Mesenchymal stem cell (in vitro differentiated cells and primary cell): Measurements from ENCODE around the gene DHPS.
A peak's percentile ranks its signal among the peaks of the same experiment; 100 is the strongest.

ENCODE experiments used
- DNase-seq: peaks from one replicate; pipeline ENCODE4 v3.0.0-alpha.2; 2013
- H2AFZ ChIP-seq: one replicate; pipeline ENCODE4 v1.6.1; 2013; ENCODE audit warnings: low read depth, mild to moderate bottlenecking, control low read depth, inconsistent platforms, low read length, moderate library complexity
- H2AK5ac ChIP-seq: 2 replicates; pipeline ENCODE4 v1.6.1; 2013; ENCODE audit warnings: low read length, moderate library complexity, mild to moderate bottlenecking, inconsistent platforms; ENCODE audit not compliant: severe bottlenecking
- H2BK120ac ChIP-seq: one replicate; pipeline ENCODE4 v1.6.1; 2013; ENCODE audit warnings: low read depth, mild to moderate bottlenecking, inconsistent platforms, low read length, moderate library complexity
- H2BK12ac ChIP-seq, 2 experiments: one replicate each; pipeline ENCODE4 v1.6.1; 2013; ENCODE audit warnings: inconsistent platforms in 2 of 2, low read length in 2 of 2, mild to moderate bottlenecking in 2 of 2, moderate library complexity in 2 of 2, control low read depth in 1 of 2
- H2BK15ac ChIP-seq: one replicate; pipeline ENCODE4 v1.6.1; 2013; ENCODE audit warnings: mild to moderate bottlenecking, low read depth, inconsistent platforms; ENCODE audit not compliant: poor library complexity, severe bottlenecking
- H2BK5ac ChIP-seq: 2 replicates; pipeline ENCODE4 v1.6.1; 2013; ENCODE audit warnings: low read depth, mild to moderate bottlenecking, low read length, control low read depth, inconsistent platforms; ENCODE audit not compliant: poor library complexity, severe bottlenecking
- H3K14ac ChIP-seq, 2 experiments: one replicate each; pipeline ENCODE4 v1.6.1; 2013; ENCODE audit warnings: inconsistent platforms in 2 of 2, low read length in 2 of 2, control low read depth in 1 of 2, mild to moderate bottlenecking in 1 of 2, moderate library complexity in 1 of 2
- H3K18ac ChIP-seq, 2 experiments: one replicate each; pipeline ENCODE4 v1.6.1; 2013; ENCODE audit warnings: inconsistent platforms in 2 of 2, low read length in 2 of 2, control low read depth in 1 of 2, low read depth in 1 of 2, mild to moderate bottlenecking in 1 of 2
- H3K23ac ChIP-seq, 2 experiments: one replicate each; pipeline ENCODE4 v1.6.1; 2013; ENCODE audit warnings: inconsistent platforms in 2 of 2, low read length in 2 of 2, mild to moderate bottlenecking in 2 of 2, moderate library complexity in 2 of 2, control low read depth in 1 of 2
- H3K27ac ChIP-seq: 2 replicates; pipeline ENCODE4 v1.5.1; 2013; ENCODE audit warnings: mild to moderate bottlenecking, moderate library complexity, low read length, control low read depth, inconsistent platforms; ENCODE audit not compliant: poor library complexity, severe bottlenecking
- H3K27me3 ChIP-seq, 2 experiments: 2 replicates each; pipeline versions ENCODE4 v1.6.1 to v1.7.0; 2013; ENCODE audit warnings: low read length in 2 of 2, mild to moderate bottlenecking in 2 of 2, moderate library complexity in 2 of 2, control low read depth in 1 of 2, inconsistent platforms in 1 of 2; ENCODE audit not compliant: control insufficient read depth in 1 of 2, insufficient read depth in 1 of 2
- H3K36me3 ChIP-seq, 2 experiments: 2 replicates each; pipeline versions ENCODE4 v1.6.1 to v1.7.0; 2013; ENCODE audit warnings: low read length in 2 of 2, control low read depth in 1 of 2, inconsistent platforms in 1 of 2, low read depth in 1 of 2, mild to moderate bottlenecking in 1 of 2; ENCODE audit not compliant: insufficient read depth in 2 of 2, control insufficient read depth in 1 of 2
- H3K4ac ChIP-seq, 2 experiments: one replicate each; pipeline ENCODE4 v1.6.1; 2013; ENCODE audit warnings: inconsistent platforms in 2 of 2, low read length in 2 of 2, mild to moderate bottlenecking in 2 of 2, moderate library complexity in 2 of 2, control low read depth in 1 of 2, low read depth in 1 of 2
- H3K4me1 ChIP-seq: 2 replicates; pipeline ENCODE4 v1.6.1; 2013; ENCODE audit warnings: low read depth, low read length, control low read depth; ENCODE audit not compliant: control insufficient read depth, insufficient read depth
- H3K4me2 ChIP-seq: 2 replicates; pipeline ENCODE4 v1.6.1; 2013; ENCODE audit warnings: low read length, mild to moderate bottlenecking, inconsistent platforms; ENCODE audit not compliant: poor library complexity, severe bottlenecking
- H3K4me3 ChIP-seq, 2 experiments: 2 replicates each; pipeline versions ENCODE4 v1.5.1 to v1.7.0; 2013; ENCODE audit warnings: low read length in 2 of 2, mild to moderate bottlenecking in 2 of 2, control low read depth in 1 of 2, low read depth in 1 of 2; ENCODE audit not compliant: insufficient read depth in 1 of 2
- H3K79me1 ChIP-seq: replicated peaks from 2 replicates; pipeline ENCODE4 v1.6.1; 2013; ENCODE audit warnings: mild to moderate bottlenecking, control low read depth, low read length, inconsistent platforms; ENCODE audit not compliant: poor library complexity, severe bottlenecking
- H3K9ac ChIP-seq: 2 replicates; pipeline ENCODE4 v1.7.0; 2013; ENCODE audit warnings: mild to moderate bottlenecking, low read length, moderate library complexity
- H3K9me3 ChIP-seq: 2 replicates; pipeline ENCODE4 v1.7.0; 2013; ENCODE audit warnings: mild to moderate bottlenecking, low read length; ENCODE audit not compliant: control insufficient read depth
- H4K8ac ChIP-seq: one replicate; pipeline ENCODE4 v1.6.1; 2013; ENCODE audit warnings: inconsistent platforms, mild to moderate bottlenecking, low read length, moderate library complexity
- H4K91ac ChIP-seq: one replicate; pipeline ENCODE4 v1.6.1; 2013; ENCODE audit warnings: mild to moderate bottlenecking, low read length, inconsistent platforms
- WGBS: methylation state at CpG from one replicate; pipeline ENCODE4 v1.1.7; 2013; ENCODE audit warnings: mixed read lengths; 5-methylcytosine and 5-hydroxymethylcytosine counted together

DHPS gene

DNA sequence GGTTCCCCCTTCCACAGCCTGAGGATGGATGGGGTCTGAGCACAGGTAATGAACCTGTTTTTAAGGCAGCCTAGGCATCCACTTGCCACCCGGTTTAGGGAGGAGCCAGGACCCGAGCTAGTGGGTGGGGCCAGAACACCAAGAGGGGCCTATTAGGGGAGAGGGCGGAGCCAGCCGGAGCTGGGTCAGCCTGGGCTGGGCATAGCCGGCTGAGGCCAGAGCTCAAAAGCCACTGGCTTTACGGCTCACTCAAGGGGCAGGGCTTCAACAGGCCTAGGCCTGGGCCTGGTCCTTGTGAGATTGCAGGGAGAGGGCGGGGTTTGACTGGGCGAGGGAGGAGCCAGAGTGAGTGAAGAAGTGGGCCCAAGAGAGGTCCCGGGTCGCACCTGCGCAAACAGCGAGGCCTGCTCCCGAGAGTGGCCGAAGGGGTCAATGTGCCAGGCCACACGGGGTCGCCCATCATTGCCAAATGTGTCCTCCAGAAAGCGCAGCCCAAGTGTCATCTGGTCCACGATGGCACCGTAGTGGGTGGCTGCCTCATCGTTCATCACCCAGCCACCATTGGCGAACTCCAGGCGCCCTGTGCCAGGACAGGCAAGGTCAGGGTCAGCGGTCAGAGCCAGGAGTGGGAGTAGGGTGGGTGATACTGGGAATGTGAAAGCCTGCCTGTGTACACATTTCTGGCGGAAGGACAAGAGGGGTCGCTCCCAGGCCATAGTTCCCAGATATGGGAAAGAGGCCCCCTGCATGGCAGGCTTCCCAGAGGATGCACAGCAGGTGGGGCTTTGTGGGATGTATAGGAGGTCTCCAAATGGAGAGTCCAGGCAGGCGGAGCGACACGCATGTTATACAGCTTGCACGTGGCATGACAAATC is 17.0 kb downstream of the DHPS start:
- no peak overlapping the region for H3K4ac ChIP-seq
- no peak overlapping the region for H2BK5ac ChIP-seq
- H3K9me3 ChIP-seq, result no peaks in the 10 kb centered on the region
- peaks cover 56 to 59% of the 10 kb centered on the region in 2 experiments for H3K36me3 ChIP-seq
- H3K27ac ChIP-seq, result no peak overlapping the region
- H4K91ac ChIP-seq, result no peak overlapping the region
- H2BK120ac ChIP-seq, result no peak overlapping the region
- no peak overlapping the region for H3K9ac ChIP-seq
- no peak overlapping the region for H2BK15ac ChIP-seq
- H3K27me3 ChIP-seq, result no peaks in the 10 kb centered on the region
- H3K4me1 ChIP-seq, result peaks cover 24% of the 10 kb centered on the region
- no peak overlapping the region for H2AK5ac ChIP-seq
- no peak for DNase-seq
- no peak overlapping the region for H3K4me3 ChIP-seq
- no peak overlapping the region for H2BK12ac ChIP-seq
- H3K14ac ChIP-seq, result no peak overlapping the region
- H3K4me2 ChIP-seq, result no peak overlapping the region
- H3K79me1 ChIP-seq, result peaks cover 40% of the 10 kb centered on the region
- H3K18ac ChIP-seq, result no peak overlapping the region
- H2AFZ ChIP-seq, result no peak overlapping the region
- H3K23ac ChIP-seq, result no peak overlapping the region
- 95% methylated on average over 29 of the region's 29 CpGs for WGBS
- no peak overlapping the region for H4K8ac ChIP-seq

GRCh38 chr19:12660980-12661379 is 20.7 kb downstream of the DHPS start:
- no peak overlapping the region for H3K23ac ChIP-seq
- H3K14ac ChIP-seq, result no peak overlapping the region
- peak overlapping the region; percentile 18 for H4K91ac ChIP-seq
- no peak overlapping the region for H3K4me3 ChIP-seq
- peaks cover 29% of the 10 kb centered on the region for H3K79me1 ChIP-seq
- DNase-seq, result no peak
- no peak overlapping the region for H3K9ac ChIP-seq
- WGBS, result 87% methylated on average over 10 of the region's 12 CpGs
- H3K4me1 ChIP-seq, result peaks cover 5% of the 10 kb centered on the region
- no peak overlapping the region for H3K4me2 ChIP-seq
- no peak overlapping the region for H2AK5ac ChIP-seq
- H2BK5ac ChIP-seq, result no peak overlapping the region
- H3K18ac ChIP-seq, result no peak overlapping the region
- H2BK12ac ChIP-seq, result no peak overlapping the region
- H3K4ac ChIP-seq, result no peak overlapping the region
- H2BK120ac ChIP-seq, result no peak overlapping the region
- H3K27ac ChIP-seq, result no peak overlapping the region
- peaks cover 65 to 84% of the 10 kb centered on the region in 2 experiments for H3K36me3 ChIP-seq
- no peaks in the 10 kb centered on the region for H3K27me3 ChIP-seq
- H3K9me3 ChIP-seq, result no peaks in the 10 kb centered on the region
- no peak overlapping the region for H2AFZ ChIP-seq
- no peak overlapping the region for H4K8ac ChIP-seq
- no peak overlapping the region for H2BK15ac ChIP-seq

GRCh38 chr19:12657966-12658365 is 23.7 kb downstream of the DHPS start:
- no peaks in the 10 kb centered on the region for H3K27me3 ChIP-seq
- H3K4me2 ChIP-seq, result no peak overlapping the region
- no peak overlapping the region for H3K4me3 ChIP-seq
- H4K91ac ChIP-seq, result no peak overlapping the region
- H2BK15ac ChIP-seq, result no peak overlapping the region
- H4K8ac ChIP-seq, result no peak overlapping the region
- peaks cover 6% of the 10 kb centered on the region for H3K79me1 ChIP-seq
- no peak overlapping the region for H3K27ac ChIP-seq
- 96% methylated on average over 21 of the region's 22 CpGs for WGBS
- H3K18ac ChIP-seq, result no peak overlapping the region
- H2BK12ac ChIP-seq, result no peak overlapping the region
- no peak overlapping the region for H3K9ac ChIP-seq
- no peaks in the 10 kb centered on the region for H3K9me3 ChIP-seq
- H3K23ac ChIP-seq, result no peak overlapping the region
- no peak overlapping the region for H3K4ac ChIP-seq
- no peak overlapping the region for H2AFZ ChIP-seq
- H2BK120ac ChIP-seq, result no peak overlapping the region
- H3K36me3 ChIP-seq, result peaks cover 52 to 81% of the 10 kb centered on the region in 2 experiments
- no peak overlapping the region for H3K14ac ChIP-seq
- H2AK5ac ChIP-seq, result no peak overlapping the region
- H2BK5ac ChIP-seq, result no peak overlapping the region
- DNase-seq, result no peak
- H3K4me1 ChIP-seq, result no peaks in the 10 kb centered on the region

DNA sequence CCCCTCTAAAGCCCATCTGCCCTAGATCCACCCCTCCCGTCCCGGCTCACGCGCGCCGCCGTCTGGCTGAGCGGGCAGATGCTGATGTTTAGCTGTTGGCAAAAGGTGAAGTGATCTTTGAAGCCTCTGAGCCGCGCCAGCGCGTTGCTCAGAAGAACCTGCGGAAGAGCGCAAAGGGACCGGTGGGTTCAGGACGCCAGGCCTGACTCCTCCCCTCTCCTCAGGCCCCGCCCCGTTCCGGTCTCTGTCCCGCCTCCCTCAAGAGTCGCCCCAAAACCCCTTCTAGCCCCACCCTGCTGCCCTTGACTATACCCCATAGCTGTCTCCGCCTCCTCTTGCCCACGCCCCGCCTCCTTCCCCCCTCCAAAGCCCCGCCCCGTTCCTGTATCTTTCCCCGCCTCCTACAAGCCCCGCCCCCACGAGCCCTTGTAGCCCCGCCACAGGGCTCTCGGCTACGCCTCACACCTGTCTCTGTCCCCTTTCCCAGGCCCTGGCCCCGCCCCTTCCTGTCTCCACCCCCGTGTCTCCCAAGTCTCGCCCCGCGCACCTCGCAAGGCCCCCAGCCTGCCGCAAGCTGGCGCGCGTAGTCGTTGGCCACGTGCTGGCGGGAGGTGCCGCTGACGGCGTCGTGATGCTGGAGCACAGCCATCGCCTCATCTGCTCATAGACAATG is 24.6 kb downstream of the DHPS start:
- no peak overlapping the region for H2BK12ac ChIP-seq

More for the DNA sequence above, 24.6 kb downstream of the DHPS start:
- Histone ChIP-seq H3K4me3 (no peak overlapping the region), H3K9ac (no peak overlapping the region), H3K4me1 (no peaks in the 10 kb centered on the region), H3K23ac (no peak overlapping the region), H2BK5ac (no peak overlapping the region), H3K14ac (no peak overlapping the region), H2BK120ac (no peak overlapping the region), H3K36me3 (peaks cover 53 to 76% of the 10 kb centered on the region in 2 experiments), H3K27ac (no peak overlapping the region), H2AK5ac (no peak overlapping the region), H2AFZ (no peak overlapping the region), H3K18ac (no peak overlapping the region), H4K91ac (peak overlapping the region; percentile 83), H3K27me3 (no peaks in the 10 kb centered on the region), H2BK15ac (no peak overlapping the region), H3K4me2 (no peak overlapping the region), H4K8ac (peak overlapping the region; percentile 49), H3K4ac (no peak overlapping the region), H3K79me1 (peaks cover 6% of the 10 kb centered on the region), H3K9me3 (no peaks in the 10 kb centered on the region)
- WGBS, result 88% methylated on average over 50 of the region's 50 CpGs
- DNase-seq, result no peak
